Gastrocnemius medialis (tissue), 4 donors: ENCODE data around the gene SPINDOC. TPM values are rescaled to one million over a fixed set of nuclear protein-coding genes. Genes with fewer than 3 reads are reported as not detected.

Experiments used
- ATAC-seq, 2 donors: fragments of 150-250 bp; one replicate each; pipeline ENCODE4 v1.9.1; 2016
- DNase-seq, 2 donors: peaks; one replicate each; pipeline ENCODE4 v3.0.0-alpha.2; 2019
- H3K27ac ChIP-seq, 4 donors: fragments of 200-600 bp; sonication (generic); 1 replicate in 1 of 4; 2 replicates in 3 of 4; pipeline ENCODE4 v1.5.1; 2016 to 2018; ENCODE audit warnings: mild to moderate bottlenecking in 2 of 4, moderate library complexity in 1 of 4
- H3K27me3 ChIP-seq, 3 donors: fragments of 200-600 bp; sonication (generic) in 2 of 3; 1 replicate in 1 of 3; 2 replicates in 2 of 3; pipeline versions ENCODE4 v1.5.1 to v1.6.0; 2016 to 2019; ENCODE audit warnings: mild to moderate bottlenecking in 1 of 3, moderate library complexity in 1 of 3
- H3K36me3 ChIP-seq, 2 donors: fragments of 200-600 bp; sonication (generic) in 1 of 2; one replicate each; pipeline ENCODE4 v1.5.1; 2017 to 2018
- H3K4me1 ChIP-seq, 2 donors: fragments of 200-600 bp; sonication (generic) in 1 of 2; one replicate each; pipeline ENCODE4 v1.5.1; 2016 to 2017; ENCODE audit warnings: mild to moderate bottlenecking in 2 of 2
- H3K4me3 ChIP-seq, 4 donors: fragments of 200-600 bp; sonication (generic) in 3 of 4; 1 replicate in 1 of 4; 2 replicates in 3 of 4; pipeline ENCODE4 v1.5.1; 2016 to 2019; ENCODE audit warnings: mild to moderate bottlenecking in 2 of 4
- H3K9me3 ChIP-seq, 3 donors: fragments of 200-600 bp; sonication (generic) in 2 of 3; 1 replicate in 1 of 3; 2 replicates in 2 of 3; pipeline ENCODE4 v1.5.1; 2016 to 2019
- POLR2A ChIP-seq, 2 donors: fragments of 450-650 bp; IDR thresholded peaks; one replicate each; pipeline ENCODE4 v1.6.1; 2017; ENCODE audit warnings: antibody characterized with exemption in 2 of 2, mild to moderate bottlenecking in 2 of 2, moderate library complexity in 2 of 2
- in situ Hi-C, 4 donors: fragments of 200-750 bp; cut with MboI; loops; one replicate each; pipeline versions ENCODE4 v1.15.0 to v1.8.0; 2017; ENCODE audit warnings: low sequenced_read_pairs in 4 of 4
- intact Hi-C: fragments of 100-400 bp; cut with DNase I; formaldehyde crosslinking; loops from one replicate; pipeline ENCODE4 v1.15.1; 2023; ENCODE audit warnings: low total_unique reads
- total RNA-seq, 4 donors: library from RNA; depleted of rRNA; stranded (reverse); fragments of >200 nt; gene quantifications; one replicate each; pipeline versions ENCODE4 v1.1.0 to v1.2.3, GENCODE V29; 2016
- TF ChIP-seq, protein P1 (sequence below), 5 experiments: fragments of 450-650 bp in 3 of 5; fragments of 200-600 bp in 2 of 5; sonication (generic) in 2 of 5; IDR thresholded peaks in 4 of 5; conservative IDR thresholded peaks in 1 of 5; 1 replicate in 4 of 5; 2 replicates in 1 of 5; pipeline ENCODE4 v1.5.1; 2016 to 2019; ENCODE audit warnings: antibody characterized with exemption in 5 of 5, mild to moderate bottlenecking in 3 of 5, moderate library complexity in 3 of 5

Gene SPINDOC
- total RNA-seq, 4 donors from 2014 or later = 2.7 to 6.3 (median 3.5) TPM

DNA sequence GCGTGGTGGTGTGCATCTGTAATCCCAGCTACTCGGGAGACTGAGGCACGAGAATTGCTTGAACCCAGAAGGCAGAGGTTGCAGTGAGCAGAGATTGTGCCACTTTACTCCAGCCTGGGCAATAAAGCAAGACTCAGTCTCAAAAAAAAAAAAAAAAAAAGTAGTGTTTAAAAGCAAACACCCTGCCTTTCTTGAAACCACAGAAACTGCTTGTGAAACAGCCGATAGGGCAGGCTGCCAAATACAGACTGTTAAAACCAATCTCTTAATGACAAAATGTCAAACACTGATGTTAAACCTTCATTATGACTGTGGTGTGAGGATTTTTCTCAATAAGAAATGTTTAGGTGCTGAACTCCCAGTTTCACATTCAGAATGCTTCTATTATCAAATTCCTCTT is 53.0 kb downstream of the SPINDOC start:
- in situ Hi-C loops = no loop called here
- Histone ChIP-seq H3K27me3 (no peaks in the 10 kb centered on the region), H3K9me3 (no peaks in the 10 kb centered on the region), H3K27ac (no peak overlapping the region), H3K4me3 (no peak overlapping the region), H3K36me3 (peaks cover 0 to 8% of the 10 kb centered on the region in 2 donors), H3K4me1 (peaks cover 37% of the 10 kb centered on the region in 2 donors)
- intact Hi-C loops = no loop called here
- no peak for ATAC-seq
- DNase-seq = peak in 1 of 2 donors; percentile 46
- no peak for TF ChIP-seq POLR2A (IDR thresholded peaks at IDR 0.05)
- TF ChIP-seq, protein P1, sequence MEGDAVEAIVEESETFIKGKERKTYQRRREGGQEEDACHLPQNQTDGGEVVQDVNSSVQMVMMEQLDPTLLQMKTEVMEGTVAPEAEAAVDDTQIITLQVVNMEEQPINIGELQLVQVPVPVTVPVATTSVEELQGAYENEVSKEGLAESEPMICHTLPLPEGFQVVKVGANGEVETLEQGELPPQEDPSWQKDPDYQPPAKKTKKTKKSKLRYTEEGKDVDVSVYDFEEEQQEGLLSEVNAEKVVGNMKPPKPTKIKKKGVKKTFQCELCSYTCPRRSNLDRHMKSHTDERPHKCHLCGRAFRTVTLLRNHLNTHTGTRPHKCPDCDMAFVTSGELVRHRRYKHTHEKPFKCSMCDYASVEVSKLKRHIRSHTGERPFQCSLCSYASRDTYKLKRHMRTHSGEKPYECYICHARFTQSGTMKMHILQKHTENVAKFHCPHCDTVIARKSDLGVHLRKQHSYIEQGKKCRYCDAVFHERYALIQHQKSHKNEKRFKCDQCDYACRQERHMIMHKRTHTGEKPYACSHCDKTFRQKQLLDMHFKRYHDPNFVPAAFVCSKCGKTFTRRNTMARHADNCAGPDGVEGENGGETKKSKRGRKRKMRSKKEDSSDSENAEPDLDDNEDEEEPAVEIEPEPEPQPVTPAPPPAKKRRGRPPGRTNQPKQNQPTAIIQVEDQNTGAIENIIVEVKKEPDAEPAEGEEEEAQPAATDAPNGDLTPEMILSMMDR (IDR thresholded peaks at IDR 0.05 in 4 of 5, conservative IDR thresholded peaks at IDR 0.05 in 1 of 5) = no peak

DNA sequence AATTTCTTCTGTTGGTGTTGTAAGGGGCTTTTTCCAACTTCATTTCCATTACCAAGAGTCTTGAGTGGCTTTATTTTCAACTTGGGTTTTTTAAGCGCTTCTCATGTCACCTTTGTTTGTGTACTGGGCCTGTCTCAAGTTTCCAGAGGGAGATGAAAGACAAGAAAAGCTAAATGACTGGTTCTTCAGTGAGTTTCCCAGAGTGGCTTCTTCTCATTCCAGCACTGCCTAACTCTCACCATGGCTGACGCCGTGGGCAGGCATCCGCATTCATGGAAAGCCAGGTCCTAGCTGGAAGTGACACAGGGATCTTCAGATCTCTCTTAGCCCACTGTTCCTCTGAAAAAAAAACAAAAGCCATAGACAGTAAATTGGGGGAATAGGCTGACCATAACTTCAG is 54.3 kb downstream of the SPINDOC start:
- H3K4me1 ChIP-seq = peaks cover 47% of the 10 kb centered on the region in 2 donors
- H3K9me3 ChIP-seq = no peaks in the 10 kb centered on the region
- in situ Hi-C loops = no loop called here
- intact Hi-C loops = no loop called here
- no peak for DNase-seq
- no peak for TF ChIP-seq POLR2A (IDR thresholded peaks at IDR 0.05)
- TF ChIP-seq, protein P1 (IDR thresholded peaks at IDR 0.05 in 4 of 5, conservative IDR thresholded peaks at IDR 0.05 in 1 of 5) = no peak
- H3K36me3 ChIP-seq = peaks cover 0 to 3% of the 10 kb centered on the region in 2 donors
- ATAC-seq = no peak
- H3K27me3 ChIP-seq = no peaks in the 10 kb centered on the region
- no peak overlapping the region for H3K4me3 ChIP-seq
- H3K27ac ChIP-seq = no peak overlapping the region

DNA sequence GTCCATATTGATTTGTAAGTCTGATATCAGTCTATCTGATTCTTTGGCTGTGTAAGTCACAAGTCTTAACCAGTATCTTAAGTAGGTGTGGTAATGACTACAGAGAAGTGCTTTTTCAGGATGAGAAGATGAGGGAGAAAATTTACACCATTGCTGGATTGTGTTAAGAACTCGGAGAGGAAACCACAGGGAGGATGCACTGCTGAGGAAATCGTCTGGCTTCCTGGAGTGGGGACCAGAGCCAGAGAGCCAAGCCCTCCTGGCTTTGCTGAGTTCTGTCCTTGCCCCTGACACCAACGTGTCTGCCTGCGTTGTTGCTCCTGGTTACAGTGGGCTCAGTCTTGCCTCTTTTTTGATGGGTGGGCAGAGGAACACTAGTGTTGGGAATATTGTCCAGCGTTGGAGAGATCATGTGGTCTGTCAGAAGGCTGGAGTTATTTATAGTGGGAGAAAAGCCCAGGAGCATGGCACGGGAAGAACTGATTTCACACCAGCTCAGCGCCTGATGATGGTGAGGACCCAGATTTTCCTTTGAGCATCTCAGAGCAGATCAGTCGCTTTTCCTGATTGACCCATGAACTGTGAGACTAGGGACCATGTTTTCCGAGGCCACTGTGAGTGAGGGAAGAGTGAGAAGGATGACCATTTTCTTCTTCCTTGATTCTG is 55.3 kb downstream of the SPINDOC start:
- ATAC-seq = no peak
- TF ChIP-seq POLR2A (IDR thresholded peaks at IDR 0.05) = no peak
- TF ChIP-seq, protein P1 (IDR thresholded peaks at IDR 0.05 in 4 of 5, conservative IDR thresholded peaks at IDR 0.05 in 1 of 5) = no peak
- peaks cover 53 to 57% of the 10 kb centered on the region in 2 donors for H3K4me1 ChIP-seq

DNA sequence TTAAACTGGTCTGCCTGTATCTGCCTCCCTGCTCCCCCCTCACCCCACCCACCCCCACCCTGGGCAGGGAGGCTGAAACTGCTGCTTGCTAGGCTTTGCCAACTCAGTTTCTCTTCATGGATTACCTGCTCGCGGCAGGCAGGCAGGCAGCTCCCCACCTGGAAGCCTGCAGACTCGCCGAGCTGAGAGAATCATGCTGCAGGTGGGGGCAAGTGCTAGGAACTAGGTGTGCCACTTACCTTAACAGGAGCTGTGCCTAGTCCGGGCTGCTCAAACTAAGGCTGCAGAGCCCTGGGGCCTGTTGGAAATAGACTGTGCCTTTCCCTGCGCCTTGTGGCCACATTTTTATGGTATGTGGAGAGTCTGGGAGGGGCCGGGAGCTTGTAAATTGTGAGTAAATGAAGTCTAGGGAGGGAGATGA is 55.9 kb downstream of the SPINDOC start:
- in situ Hi-C loops = no loop called here
- TF ChIP-seq, protein P1 (IDR thresholded peaks at IDR 0.05 in 4 of 5, conservative IDR thresholded peaks at IDR 0.05 in 1 of 5) = no peak
- no peak for TF ChIP-seq POLR2A (IDR thresholded peaks at IDR 0.05)

More for the DNA sequence above, 55.3 kb downstream of the SPINDOC start:
- intact Hi-C loops = no loop called here
- Histone ChIP-seq H3K4me3 (no peak overlapping the region), H3K27me3 (no peaks in the 10 kb centered on the region), H3K9me3 (no peaks in the 10 kb centered on the region), H3K27ac (peak overlapping the region in 3 of 4 donors; percentile 10 to 64 (median 31)), H3K36me3 (no peaks in the 10 kb centered on the region)
- DNase-seq = no peak
- in situ Hi-C loops = no loop called here

More for the DNA sequence above, 55.9 kb downstream of the SPINDOC start:
- ATAC-seq (no peak), DNase-seq (no peak)
- no peaks in the 10 kb centered on the region for H3K36me3 ChIP-seq
- peak overlapping the region in 1 of 4 donors; percentile 64 for H3K27ac ChIP-seq
- no peaks in the 10 kb centered on the region for H3K27me3 ChIP-seq
- intact Hi-C loops = no loop called here
- H3K4me1 ChIP-seq = peaks cover 53 to 59% of the 10 kb centered on the region in 2 donors
- no peak overlapping the region for H3K4me3 ChIP-seq
- H3K9me3 ChIP-seq = no peaks in the 10 kb centered on the region
